GM12873 (cell line): ENCODE results near the gene SOCS7.

Source experiments
- TF ChIP-seq, protein P1 (sequence below): IDR thresholded peaks from 2 replicates; pipeline ENCODE4 v1.5.1; 2012; ENCODE audit warnings: low read depth, mild to moderate bottlenecking, moderate library complexity, low read length, control low read depth; ENCODE audit not compliant: insufficient read depth; ENCODE audit errors: missing control alignments

SOCS7 gene

DNA sequence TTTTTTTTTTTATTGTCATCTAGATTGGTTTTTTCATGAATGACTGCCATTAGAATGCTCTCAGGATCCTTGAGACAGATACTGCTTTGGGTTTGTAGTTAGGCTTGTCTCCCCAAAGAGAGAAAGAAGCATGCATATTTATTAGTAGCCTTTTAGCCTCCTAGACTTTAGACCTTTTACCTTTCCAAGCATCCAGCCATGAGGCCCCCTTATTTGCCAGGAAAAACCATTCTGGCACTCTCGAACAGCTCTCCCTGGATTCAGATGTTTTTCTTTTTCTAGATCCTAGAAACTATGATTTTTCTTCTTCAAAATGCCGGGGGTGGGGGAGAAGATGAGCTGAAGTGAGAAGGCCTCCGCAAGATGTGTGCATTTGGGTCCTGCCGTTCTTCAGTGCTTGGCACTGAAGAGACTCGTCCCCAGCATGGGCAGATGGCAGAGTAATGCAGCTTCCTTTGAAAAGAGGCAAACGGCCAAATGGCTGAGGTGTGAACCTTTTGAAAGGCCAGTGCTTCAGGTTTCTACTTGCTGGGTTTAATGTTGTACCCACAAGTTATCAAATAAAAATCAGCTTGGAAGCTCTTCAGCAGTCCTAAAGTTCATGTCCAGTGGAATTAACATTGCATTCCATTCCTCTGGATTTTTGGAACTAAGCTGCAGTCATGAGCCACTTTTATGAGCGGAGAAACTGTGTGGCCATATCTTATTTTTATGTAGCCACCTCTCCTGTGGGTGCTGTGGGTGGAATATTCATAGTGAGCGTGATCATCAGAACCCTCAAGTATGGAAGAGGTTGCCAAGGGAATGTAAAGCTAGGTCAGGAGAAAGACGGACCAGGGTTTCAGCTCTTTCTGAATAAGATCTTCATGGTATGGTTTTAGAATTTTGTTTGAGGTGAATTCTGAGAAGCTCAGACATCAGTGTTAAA lies 7.2 kb downstream of the SOCS7 start:
- TF ChIP-seq, protein P1, sequence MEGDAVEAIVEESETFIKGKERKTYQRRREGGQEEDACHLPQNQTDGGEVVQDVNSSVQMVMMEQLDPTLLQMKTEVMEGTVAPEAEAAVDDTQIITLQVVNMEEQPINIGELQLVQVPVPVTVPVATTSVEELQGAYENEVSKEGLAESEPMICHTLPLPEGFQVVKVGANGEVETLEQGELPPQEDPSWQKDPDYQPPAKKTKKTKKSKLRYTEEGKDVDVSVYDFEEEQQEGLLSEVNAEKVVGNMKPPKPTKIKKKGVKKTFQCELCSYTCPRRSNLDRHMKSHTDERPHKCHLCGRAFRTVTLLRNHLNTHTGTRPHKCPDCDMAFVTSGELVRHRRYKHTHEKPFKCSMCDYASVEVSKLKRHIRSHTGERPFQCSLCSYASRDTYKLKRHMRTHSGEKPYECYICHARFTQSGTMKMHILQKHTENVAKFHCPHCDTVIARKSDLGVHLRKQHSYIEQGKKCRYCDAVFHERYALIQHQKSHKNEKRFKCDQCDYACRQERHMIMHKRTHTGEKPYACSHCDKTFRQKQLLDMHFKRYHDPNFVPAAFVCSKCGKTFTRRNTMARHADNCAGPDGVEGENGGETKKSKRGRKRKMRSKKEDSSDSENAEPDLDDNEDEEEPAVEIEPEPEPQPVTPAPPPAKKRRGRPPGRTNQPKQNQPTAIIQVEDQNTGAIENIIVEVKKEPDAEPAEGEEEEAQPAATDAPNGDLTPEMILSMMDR: no peak

DNA sequence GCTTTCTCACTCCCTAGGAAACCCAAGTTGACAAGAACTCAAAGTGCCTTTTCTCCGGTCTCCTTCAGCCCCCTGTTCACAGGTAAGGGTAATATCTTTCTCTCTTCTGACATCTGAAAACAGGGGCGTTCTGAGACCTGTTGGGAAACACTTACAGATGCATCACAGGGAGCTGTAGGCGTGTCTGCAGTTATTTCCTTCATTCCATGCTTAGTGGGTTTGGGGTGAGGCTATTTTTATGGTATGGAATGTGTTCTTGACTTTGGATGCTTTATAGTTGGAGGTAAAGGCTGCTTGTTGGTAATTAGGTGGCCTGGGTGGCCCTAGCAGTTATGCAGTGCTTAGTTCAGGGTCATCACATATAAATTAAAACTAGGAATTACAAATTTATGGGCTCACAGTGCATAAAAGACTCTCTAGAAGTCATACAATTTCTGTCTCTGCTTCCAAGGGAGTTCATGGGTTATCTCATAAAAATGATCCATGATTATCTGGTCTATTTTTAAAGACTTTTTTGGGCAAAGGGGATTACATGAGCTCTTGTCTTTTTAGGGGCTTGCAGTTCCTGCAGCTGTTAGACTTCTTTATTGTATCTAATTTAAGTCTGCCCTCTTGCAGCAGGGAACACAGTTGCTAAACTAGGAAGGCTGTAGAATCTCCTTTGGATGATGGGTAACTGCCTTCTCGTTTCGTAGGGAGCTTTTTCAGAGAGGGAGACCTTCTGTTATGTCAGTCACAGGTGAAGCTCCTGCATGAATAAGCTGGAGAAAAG lies 10.2 kb downstream of the SOCS7 start:
- TF ChIP-seq, protein P1: no peak

DNA sequence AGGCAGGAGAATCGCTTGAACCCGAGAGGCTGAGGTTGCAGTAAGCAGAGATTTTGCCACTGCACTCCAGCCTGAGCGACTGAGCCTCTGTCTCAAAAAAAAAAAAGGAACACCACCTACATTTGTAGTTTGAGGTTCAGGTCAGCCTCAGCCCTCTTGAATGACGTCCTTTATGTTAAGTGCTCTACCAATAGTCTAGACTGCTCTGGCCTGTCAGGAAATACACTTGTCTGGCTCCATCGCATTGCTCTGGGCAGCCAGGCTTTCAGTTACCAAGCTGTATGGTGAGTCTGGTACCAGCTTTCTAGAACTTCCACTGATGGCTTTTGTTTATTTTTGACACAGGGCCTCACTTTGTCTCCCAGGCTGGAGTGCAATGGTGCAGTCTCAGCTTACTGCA lies 11.4 kb downstream of the SOCS7 start:
- TF ChIP-seq, protein P1: no peak

DNA sequence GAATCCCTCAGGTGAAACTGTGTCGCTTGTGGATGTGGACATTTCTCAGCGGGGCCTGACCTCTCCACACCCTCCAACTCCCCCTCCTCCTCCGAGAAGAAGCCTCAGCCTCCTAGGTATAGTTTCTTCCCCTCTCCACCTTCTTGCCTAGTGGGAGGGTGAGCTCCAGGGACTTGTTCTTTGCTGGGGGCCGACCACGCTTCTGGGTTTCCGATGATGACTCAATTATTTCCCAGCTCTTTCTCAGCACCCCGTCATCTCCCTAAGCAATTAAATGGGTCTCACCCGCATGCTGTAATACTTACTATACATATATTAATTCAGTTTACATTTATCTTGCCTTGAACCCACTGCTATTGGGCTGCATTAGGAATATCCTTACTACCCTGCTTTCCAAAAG lies 13.1 kb downstream of the SOCS7 start:
- TF ChIP-seq, protein P1: no peak

DNA sequence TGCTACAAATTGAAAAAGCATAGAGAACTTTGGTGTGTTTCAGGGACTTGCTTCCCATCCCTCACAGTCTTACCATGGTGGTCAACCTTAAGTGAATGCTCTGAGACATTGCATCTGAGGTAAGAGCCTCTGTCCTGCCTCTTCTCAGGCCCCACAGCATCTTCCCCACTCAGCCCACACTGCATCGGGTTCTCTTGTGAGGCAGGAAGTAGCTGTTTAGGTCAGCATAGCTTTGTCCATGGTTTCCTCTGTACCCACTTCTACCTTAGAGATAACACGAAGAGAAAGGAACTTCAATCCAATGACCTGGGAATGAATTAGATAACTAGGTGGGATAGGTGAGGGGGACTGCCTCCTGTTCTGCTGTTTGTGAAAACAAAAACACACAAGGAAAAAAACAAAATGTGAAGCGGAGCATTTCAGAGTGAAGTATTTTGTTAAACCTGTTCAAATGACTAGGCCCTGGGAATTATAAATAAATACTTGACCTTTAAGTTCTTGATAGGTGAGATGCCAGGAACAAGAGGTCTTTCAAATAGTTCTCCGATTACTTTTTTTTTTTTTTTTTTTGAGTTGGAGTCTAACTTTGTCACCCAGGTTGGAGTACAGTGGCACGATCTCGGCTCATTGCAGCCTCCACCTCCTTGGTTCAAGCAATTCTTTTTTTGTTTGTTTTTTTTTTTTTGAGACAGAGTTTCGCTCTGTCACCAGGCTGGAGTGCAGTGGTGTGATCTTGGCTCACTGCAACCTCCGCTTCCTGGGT lies 17.7 kb downstream of the SOCS7 start:
- TF ChIP-seq, protein P1: no peak

DNA sequence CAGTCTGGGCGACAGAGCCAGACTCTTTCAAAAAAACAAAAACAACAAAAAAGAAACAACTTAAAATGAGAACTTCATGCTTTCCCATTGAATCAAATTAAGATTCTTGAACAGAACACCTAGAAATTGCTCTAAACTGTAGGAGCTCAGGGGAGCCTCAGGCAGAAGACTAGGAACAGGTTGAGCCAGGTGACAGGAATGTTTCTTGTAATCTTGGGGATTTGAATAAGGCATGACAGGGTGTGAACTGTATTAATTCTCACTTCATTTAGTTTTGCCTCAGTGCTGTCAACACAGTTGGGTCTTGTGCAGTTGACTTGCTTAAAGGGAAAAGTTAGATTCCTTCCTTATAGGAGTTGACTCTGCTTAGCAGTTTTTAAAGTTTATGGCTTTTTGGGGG lies 27.8 kb downstream of the SOCS7 start:
- TF ChIP-seq, protein P1: no peak
